Muscle of leg (tissue), 11 donors: ENCODE measurements around the gene CXXC5. TPM values are rescaled to one million over a fixed set of nuclear protein-coding genes. Genes with fewer than 3 reads are reported as not detected.

Source experiments
- DNase-seq: peaks from one replicate; pipeline ENCODE4 v3.0.0; 2013
- H3K27ac ChIP-seq: one replicate; pipeline ENCODE4 v1.5.1; 2013; ENCODE audit warnings: mild to moderate bottlenecking, low read length, control low read depth
- H3K27me3 ChIP-seq: one replicate; pipeline ENCODE4 v1.6.1; 2013; ENCODE audit warnings: low read length; ENCODE audit not compliant: control insufficient read depth, insufficient read depth
- H3K36me3 ChIP-seq: one replicate; pipeline ENCODE4 v1.6.1; 2013; ENCODE audit warnings: low read length; ENCODE audit not compliant: control insufficient read depth, insufficient read depth
- H3K4me1 ChIP-seq: one replicate; pipeline ENCODE4 v1.6.1; 2013; ENCODE audit warnings: low read length; ENCODE audit not compliant: control insufficient read depth, insufficient read depth
- H3K4me3 ChIP-seq: one replicate; pipeline ENCODE4 v1.5.1; 2013; ENCODE audit warnings: low read length, control low read depth
- H3K9me3 ChIP-seq: replicated peaks from 2 replicates; pipeline ENCODE4 v1.6.1; 2013; ENCODE audit warnings: low read depth, low read length; ENCODE audit not compliant: control insufficient read depth
- WGBS: methylation state at CpG from one replicate; pipeline ENCODE4 v1.1.5; 2013; ENCODE audit warnings: missing lambda C conversion rate; ENCODE audit not compliant: insufficient coverage; 5-methylcytosine and 5-hydroxymethylcytosine counted together
- polyA plus RNA-seq, 8 donors: library from polyadenylated mRNA; unstranded; fragments of 120-200 nt; gene quantifications; one replicate each; pipeline versions ENCODE4 v1.2.1 to v1.2.3, GENCODE V29; 2013; ENCODE audit warnings: inconsistent platforms in 1 of 8, low replicate concordance in 1 of 8; ENCODE audit not compliant: insufficient read length in 8 of 8, insufficient read depth in 1 of 8
- total RNA-seq: library from RNA; stranded (reverse); fragments of 120-200 nt; gene quantifications from one replicate; pipeline ENCODE4 v1.2.4, GENCODE V29; 2013

The CXXC5 gene
- total and polyA plus RNA-seq, 9 donors: 63.3 to 93.0 (median 79.9) TPM

DNA sequence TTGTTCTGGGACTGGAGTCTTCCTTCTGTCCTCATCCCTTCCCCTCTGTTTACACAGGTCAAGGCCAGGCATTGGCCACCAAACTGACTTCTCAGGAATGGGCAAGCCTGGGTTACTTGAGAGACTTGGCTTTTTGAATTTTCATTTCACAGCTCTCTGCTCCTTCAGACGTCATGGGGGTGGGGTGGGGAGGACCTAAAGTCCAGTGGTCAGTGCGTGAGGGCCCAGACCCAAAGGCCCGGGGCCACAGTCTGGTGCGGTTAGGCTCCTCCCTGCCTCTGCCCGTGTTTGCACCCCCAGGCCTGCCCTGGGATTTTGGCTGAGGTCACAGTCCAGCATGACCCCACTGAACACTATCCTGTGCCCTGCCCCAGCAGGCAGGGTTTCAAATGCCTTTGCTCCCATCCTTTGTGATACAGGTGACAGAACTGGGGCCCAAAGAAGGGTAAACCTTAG is 4.1 kb upstream of the CXXC5 start:
- H3K4me3 ChIP-seq: no peak overlapping the region
- H3K9me3 ChIP-seq: no peaks in the 10 kb centered on the region
- 81% methylated on average over 2 of the region's 5 CpGs for WGBS
- DNase-seq: no peak
- H3K27me3 ChIP-seq: peaks cover 4% of the 10 kb centered on the region
- no peak overlapping the region for H3K27ac ChIP-seq
- H3K36me3 ChIP-seq: no peaks in the 10 kb centered on the region
- peaks cover 70% of the 10 kb centered on the region for H3K4me1 ChIP-seq

DNA sequence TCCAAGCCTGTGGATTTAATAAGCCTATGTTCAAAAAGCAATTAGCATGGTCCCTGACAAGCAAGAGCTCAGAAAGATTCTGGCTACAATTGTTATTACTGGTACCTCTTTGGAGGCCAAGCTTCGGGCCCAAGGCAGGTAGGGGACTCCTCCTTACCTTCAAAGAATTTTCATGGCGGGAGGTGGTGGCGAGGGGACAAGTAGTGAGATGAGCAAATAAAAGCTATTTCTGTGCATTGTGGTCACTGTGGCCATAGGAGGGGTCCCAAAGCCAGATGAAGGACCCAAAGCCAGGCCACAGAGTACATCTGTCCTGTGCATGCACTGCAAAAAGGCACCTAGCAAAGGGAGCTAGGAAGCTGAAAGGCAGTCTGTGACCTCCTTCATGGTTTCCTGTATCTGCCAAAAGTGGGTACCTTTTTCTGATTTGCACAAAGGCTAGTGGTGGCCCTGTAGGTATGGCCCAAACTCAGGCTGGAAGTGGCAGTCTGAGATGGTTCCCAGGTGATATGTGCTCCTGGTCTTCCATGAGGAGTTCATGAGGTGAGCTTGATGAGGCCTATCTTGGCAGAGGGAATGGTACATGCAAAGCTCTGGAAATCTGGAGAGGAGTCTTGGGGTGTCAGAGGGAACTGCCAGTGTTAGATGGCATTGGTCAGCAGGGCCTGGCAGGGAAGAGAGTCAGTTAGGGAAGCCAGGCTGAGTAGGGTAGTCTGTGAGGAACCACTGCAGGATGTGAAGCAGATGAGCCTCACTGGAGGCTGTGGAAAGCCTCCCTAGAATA is 3.3 kb upstream of the CXXC5 start:
- Histone ChIP-seq H3K9me3 (no peaks in the 10 kb centered on the region), H3K4me3 (no peak overlapping the region), H3K27me3 (peaks cover 5% of the 10 kb centered on the region), H3K4me1 (peaks cover 66% of the 10 kb centered on the region), H3K27ac (no peak overlapping the region), H3K36me3 (no peaks in the 10 kb centered on the region)
- no CpG with 5 or more reads among the region's 3 CpGs for WGBS
- no peak for DNase-seq

DNA sequence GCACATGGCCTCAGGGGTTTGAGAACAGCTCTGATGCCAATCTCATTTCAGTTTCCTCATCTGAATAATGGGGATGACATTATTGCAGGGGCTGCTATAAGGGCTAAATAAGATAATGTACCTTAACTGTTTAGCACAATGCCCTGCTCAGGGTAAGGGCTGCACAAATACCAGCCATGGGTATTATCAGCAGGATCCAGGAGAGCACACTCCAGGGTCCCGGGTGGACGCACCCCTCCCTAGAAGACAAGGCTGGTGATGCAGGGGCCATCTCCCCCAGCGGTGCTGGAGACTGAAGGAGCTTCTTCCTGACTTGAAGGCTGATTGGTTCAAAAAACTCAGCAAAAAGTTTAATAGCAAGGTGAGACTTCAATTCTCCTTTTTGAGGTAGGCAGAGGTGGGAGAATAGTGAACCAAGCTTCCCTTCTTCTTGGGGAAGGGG is 2.7 kb upstream of the CXXC5 start:
- Histone ChIP-seq H3K36me3 (no peaks in the 10 kb centered on the region), H3K27ac (no peak overlapping the region), H3K9me3 (no peaks in the 10 kb centered on the region), H3K4me1 (peaks cover 65% of the 10 kb centered on the region), H3K4me3 (no peak overlapping the region), H3K27me3 (peaks cover 8% of the 10 kb centered on the region)
- WGBS: 75% methylated on average over 2 of the region's 3 CpGs
- DNase-seq: no peak

DNA sequence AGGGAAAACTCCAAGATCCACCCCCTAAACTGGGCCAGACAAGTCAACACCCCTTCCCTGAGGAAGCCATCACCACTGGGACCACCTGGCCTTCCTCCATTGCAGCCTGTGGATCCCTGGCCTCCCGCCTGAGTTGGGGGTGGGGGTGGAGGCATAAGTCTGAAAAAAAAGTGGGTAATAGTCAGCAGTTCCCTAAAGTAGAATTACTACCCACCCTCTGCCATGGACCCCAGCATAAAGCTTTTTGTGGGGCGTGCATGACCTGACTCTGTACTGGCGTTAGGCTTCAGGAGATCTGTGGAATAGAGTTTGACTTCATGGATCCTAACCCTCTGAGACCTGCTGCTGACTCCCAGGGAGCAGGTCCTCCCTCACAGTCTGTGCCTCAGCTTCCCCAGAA is 2.0 kb upstream of the CXXC5 start:
- Histone ChIP-seq H3K27me3 (peaks cover 8% of the 10 kb centered on the region), H3K4me1 (peaks cover 65% of the 10 kb centered on the region), H3K9me3 (no peaks in the 10 kb centered on the region), H3K27ac (no peak overlapping the region), H3K36me3 (no peaks in the 10 kb centered on the region), H3K4me3 (no peak overlapping the region)
- no CpG with 5 or more reads among the region's 3 CpGs for WGBS
- no peak for DNase-seq

DNA sequence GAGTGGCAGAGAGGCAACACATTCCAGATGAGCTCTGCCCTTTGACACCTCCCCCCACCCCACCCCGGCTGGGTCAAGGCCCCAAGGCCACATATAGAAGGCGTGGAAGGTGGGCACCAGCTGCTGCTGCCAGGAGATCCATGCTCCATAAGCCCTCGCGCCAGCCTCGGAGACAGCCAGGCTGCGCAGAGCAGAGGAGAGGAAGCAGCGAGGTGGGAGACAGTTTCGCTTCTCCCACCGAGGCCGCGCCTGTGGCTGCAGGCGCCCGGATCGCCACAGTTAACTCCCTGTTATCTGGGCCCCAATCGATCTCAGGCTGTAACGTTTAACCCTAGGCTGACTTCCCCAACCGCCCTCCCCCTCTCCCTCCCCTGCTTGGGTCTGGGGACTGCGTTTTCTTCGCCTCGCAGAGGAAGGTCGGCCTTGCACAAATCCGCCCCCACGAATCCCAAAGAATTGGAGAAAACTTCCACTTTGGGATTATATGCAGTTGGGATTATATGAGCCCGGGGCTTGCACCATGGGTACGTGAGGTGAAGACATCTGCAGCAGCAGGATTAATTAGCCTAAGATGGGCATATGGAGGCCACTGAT is 1.1 kb upstream of the CXXC5 start:
- Histone ChIP-seq H3K27ac (no peak overlapping the region), H3K4me1 (peaks cover 67% of the 10 kb centered on the region), H3K9me3 (no peaks in the 10 kb centered on the region), H3K27me3 (peaks cover 8% of the 10 kb centered on the region), H3K4me3 (peak overlapping the region; percentile 1), H3K36me3 (no peaks in the 10 kb centered on the region)
- no peak for DNase-seq
- 9% methylated on average over 17 of the region's 25 CpGs for WGBS

DNA sequence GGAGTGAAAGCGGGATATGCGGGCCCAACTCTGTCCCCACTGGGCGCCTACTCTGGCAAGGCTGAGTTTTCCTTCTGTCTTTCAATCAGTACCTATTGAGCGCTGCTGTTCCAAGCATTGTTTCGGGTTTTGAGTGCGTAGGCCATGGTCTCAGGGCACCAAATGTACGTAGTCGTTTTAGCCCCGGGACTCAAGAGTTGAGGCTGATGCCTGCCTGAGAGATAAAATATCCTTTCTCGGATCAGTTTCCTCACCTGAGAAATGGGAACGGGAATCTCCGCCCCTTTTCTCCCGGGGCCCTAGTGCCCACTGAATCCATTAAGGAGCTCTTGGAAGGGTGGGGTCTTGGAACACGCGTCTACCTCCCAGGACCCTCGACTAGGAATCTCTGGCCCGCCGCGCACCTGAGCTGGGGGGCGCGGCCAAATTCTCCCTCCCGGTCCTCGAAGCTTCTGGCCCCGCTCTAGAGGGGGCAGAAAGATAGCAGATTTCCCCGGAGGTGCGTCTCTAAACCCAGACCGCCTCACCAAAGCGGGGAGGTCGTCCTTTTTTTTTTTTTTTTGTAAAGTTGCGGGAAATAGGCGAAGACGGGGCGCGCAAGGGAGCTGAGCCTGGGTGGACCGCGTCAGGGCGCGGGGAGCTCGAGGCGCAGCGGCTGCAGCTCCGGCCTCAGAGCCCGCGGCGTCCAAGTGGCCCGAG is 494 bp upstream of the CXXC5 start:
- peaks cover 69% of the 10 kb centered on the region for H3K4me1 ChIP-seq
- H3K27ac ChIP-seq: peak overlapping the region; percentile 63
- H3K9me3 ChIP-seq: no peaks in the 10 kb centered on the region
- H3K4me3 ChIP-seq: peak overlapping the region; percentile 46
- H3K36me3 ChIP-seq: no peaks in the 10 kb centered on the region
- H3K27me3 ChIP-seq: peaks cover 8% of the 10 kb centered on the region
- DNase-seq: no peak
- WGBS: 20% methylated on average over 29 of the region's 46 CpGs

DNA sequence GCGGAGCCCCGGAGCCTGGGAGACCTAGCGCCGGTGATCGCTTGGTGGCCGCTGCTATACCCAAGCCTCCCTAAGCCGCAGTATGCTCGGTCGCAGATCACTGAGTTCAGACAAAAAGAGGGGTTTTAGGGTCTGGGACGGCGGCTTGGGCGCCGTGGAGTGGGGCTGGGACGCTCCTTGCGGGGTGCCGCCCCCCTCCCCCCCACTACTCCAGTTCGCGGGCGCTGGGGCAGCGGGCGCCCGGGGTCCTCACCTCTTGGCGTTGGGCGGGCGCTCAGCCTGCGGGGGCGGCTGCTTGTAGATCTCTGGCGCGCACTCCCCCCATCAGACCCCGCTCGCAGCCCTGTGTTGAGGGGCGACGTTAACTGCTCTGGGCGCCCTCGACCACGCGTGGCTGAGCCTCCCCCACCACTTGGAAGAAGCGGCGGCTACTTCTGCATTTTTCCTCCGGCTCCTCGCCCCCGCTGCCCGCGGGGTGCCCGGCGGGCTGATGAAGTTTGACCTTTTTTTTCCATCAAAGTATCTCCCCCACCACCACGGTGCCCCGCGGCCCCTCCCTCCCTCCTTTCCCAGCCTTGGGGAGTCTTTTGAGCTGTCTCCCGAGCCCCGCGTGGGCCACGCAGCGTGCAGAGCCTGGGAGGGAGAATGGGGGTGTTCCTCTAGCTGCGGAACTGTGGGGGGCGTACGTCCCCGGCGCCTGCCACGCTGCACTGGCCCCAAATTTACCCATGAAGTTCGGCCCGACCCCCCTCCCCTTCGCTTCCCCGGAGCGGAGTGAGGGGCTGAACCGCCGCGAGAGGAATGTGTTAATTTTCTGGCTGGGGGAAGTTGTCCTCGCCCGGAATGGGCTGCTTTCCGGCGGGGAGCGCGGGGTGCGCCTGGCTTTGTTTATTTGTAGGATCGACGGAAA is 1.2 kb downstream of the CXXC5 start:
- H3K36me3 ChIP-seq: peaks cover 3% of the 10 kb centered on the region
- peaks cover 8% of the 10 kb centered on the region for H3K27me3 ChIP-seq
- peak overlapping the region; percentile 59 for H3K4me3 ChIP-seq
- 0% methylated on average over 44 of the region's 77 CpGs for WGBS
- peak overlapping the region; percentile 96 for H3K27ac ChIP-seq
- H3K9me3 ChIP-seq: no peaks in the 10 kb centered on the region
- DNase-seq: no peak
- peaks cover 69% of the 10 kb centered on the region for H3K4me1 ChIP-seq

DNA sequence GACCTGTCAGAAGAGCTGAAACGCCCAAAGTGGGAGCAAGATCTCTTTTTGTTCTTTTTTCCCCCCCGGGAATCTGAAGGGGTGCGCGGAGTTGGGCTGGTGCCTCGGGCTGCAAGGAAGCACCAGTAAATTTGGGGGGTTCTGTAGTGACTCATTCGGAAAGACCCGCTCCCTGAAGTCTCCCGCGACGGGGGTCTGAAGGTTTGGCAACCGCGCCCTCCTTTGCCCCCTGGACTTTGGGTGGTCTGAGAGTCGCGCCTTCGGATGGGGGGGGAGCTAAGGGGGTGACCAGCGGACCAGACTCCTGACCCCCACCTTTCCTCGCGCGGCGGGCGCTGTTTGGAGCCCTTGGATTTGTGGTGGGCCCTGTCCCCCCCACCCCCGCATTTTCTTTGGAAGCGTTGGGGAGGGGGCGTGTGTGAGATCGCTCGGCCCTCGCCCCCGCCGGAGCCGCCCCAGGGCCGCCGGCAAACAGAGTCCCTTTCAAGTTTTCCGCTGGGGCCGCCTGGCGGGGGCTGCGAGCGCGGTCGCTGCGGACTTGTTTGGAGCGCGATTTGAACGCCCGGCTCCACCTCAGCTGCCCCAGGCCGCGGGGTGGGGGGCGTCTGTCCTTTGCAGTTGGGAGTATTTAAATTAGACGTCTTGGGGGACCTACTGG is 2.0 kb downstream of the CXXC5 start:
- H3K9me3 ChIP-seq: no peaks in the 10 kb centered on the region
- WGBS: 0% methylated on average over 26 of the region's 48 CpGs
- H3K36me3 ChIP-seq: peaks cover 4% of the 10 kb centered on the region
- H3K4me3 ChIP-seq: peak overlapping the region; percentile 59
- peaks cover 77% of the 10 kb centered on the region for H3K4me1 ChIP-seq
- H3K27me3 ChIP-seq: peaks cover 8% of the 10 kb centered on the region
- no peak for DNase-seq
- H3K27ac ChIP-seq: peak overlapping the region; percentile 96

DNA sequence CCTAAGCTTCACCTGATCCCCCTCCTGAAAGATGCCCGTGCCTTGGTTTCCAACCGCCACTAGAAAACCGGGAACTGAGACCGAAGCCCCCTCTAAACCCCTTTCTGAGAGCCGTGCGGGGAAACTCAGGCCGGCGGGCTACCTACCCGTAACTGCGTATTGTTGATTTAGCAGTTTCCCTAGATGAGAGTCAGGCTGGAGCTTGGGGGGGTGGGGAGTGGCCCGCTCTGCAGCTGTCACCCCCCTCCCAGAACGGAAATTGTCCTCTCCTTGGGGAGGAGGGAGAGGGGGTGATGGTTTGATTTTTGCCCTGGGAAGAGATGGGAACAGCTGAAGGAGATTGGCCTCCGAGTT is 2.5 kb downstream of the CXXC5 start:
- H3K27me3 ChIP-seq: peaks cover 8% of the 10 kb centered on the region
- peak overlapping the region; percentile 96 for H3K27ac ChIP-seq
- WGBS: 20% methylated on average over 2 of the region's 13 CpGs
- no peak for DNase-seq
- H3K9me3 ChIP-seq: no peaks in the 10 kb centered on the region
- H3K36me3 ChIP-seq: peaks cover 4% of the 10 kb centered on the region
- peaks cover 82% of the 10 kb centered on the region for H3K4me1 ChIP-seq
- peak overlapping the region; percentile 59 for H3K4me3 ChIP-seq
